Activated T-helper 1 cell treated with anti-CD3 and anti-CD28 coated beads, Interleukin-12 subunit alpha, Interleukin-12 subunit beta, Interleukin-2, Interleukin-4 antibody, amounts not matched to agents 30 ng/mL and 10 ng/mL and 1 ng/mL, durations not matched to agents 14 hours and 24 hours and 36 hours (primary cell): ENCODE data around the gene HACD4. TPM values are rescaled to one million over a fixed set of nuclear protein-coding genes. Genes with fewer than 3 reads are reported as not detected.
"Not testable (repeated sequence)": the region's sequence is repeated elsewhere in the genome, so short reads cannot be mapped to it uniquely, and the experiment has no call there.

Experiments used
- DNase-seq: peaks from one replicate; pipeline ENCODE4 v3.0.0; 2021; ENCODE audit warnings: low spot score
- H3K27ac Mint-ChIP-seq: one replicate; pipeline ENCODE4 v1.8.0; 2021; ENCODE audit warnings: mild to moderate bottlenecking, mixed read lengths
- H3K27me3 Mint-ChIP-seq: one replicate; pipeline ENCODE4 v1.8.0; 2022; ENCODE audit warnings: mild to moderate bottlenecking, moderate library complexity, mixed read lengths; ENCODE audit not compliant: insufficient read depth
- H3K36me3 Mint-ChIP-seq: one replicate; pipeline ENCODE4 v1.8.0; 2021; ENCODE audit warnings: low read depth, mixed read lengths
- H3K4me1 Mint-ChIP-seq: one replicate; pipeline ENCODE4 v1.8.0; 2021; ENCODE audit warnings: low read depth, mixed read lengths
- H3K4me3 Mint-ChIP-seq: one replicate; pipeline ENCODE4 v1.8.0; 2021; ENCODE audit warnings: mild to moderate bottlenecking, moderate library complexity, mixed read lengths
- H3K9me3 Mint-ChIP-seq: one replicate; pipeline ENCODE4 v1.8.0; 2021; ENCODE audit warnings: mixed read lengths
- intact Hi-C: fragments of 100-400 bp; cut with micrococcal nuclease; formaldehyde crosslinking; loops from one replicate; pipeline ENCODE4 v1.15.1; 2024
- total RNA-seq: library from RNA; stranded (reverse); gene quantifications from 2 replicates; pipeline ENCODE4 v1.2.3, GENCODE V29; 2022

HACD4 gene
- total RNA-seq, 1 donor from 2014 or later: 3.0 TPM

DNA sequence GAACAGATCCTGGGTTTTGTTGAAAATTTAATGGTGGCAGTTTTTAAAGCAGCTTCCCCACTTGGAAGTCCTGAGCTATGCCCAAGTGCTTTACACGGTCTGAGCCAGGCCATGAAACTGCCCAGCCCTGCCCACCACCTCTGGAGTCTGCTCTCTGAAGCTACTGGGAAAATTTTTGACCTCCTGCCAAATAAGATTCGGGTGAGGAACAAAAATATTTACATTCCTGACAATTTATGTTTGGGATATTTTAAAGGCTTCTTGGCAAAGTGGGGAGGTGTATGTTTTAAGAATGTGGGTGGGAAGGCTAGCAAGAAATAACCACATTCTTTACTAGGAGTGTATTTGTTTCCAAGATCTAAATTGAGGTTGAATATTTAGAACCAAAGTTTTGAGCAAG lies 50.0 kb downstream of the HACD4 start:
- intact Hi-C loops: no loop called here
- Mint-ChIP-seq H3K9me3 (no peaks in the 10 kb centered on the region), H3K4me3 (no peak overlapping the region), H3K27ac (no peak overlapping the region), H3K36me3 (peaks cover 29% of the 10 kb centered on the region), H3K4me1 (no peaks in the 10 kb centered on the region), H3K27me3 (no peaks in the 10 kb centered on the region)
- no peak for DNase-seq

DNA sequence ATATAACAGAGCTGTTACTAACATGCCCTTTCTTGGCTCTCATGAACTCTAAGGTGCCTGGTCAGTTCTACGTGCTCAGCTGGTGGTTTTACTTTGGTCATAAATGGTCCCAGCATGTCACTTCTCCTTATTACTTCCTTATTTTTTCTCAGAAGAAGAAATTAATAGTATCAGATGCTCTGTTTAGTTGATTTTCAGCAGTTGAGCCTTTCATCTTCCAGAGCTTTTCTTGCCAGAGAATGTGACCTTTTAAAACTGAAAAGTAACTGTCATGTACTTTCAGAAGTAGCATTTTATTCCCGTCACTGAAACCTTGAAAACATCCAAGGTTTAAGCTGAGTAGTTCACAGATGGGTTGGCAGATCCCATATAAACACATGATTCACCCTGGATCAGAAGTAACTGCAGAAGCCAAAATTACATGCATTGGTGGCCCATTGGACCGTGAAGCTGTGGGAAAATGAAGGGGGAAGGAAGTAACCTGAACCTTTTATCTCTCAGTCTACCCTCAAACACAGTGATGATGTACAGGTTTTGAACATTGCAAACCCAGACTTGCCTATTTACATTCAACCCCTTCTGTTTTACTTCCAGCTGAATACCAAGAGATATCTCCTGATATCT lies 50.5 kb downstream of the HACD4 start:
- no peaks in the 10 kb centered on the region for H3K27me3 Mint-ChIP-seq
- intact Hi-C loops: no loop called here
- H3K36me3 Mint-ChIP-seq: peaks cover 28% of the 10 kb centered on the region

DNA sequence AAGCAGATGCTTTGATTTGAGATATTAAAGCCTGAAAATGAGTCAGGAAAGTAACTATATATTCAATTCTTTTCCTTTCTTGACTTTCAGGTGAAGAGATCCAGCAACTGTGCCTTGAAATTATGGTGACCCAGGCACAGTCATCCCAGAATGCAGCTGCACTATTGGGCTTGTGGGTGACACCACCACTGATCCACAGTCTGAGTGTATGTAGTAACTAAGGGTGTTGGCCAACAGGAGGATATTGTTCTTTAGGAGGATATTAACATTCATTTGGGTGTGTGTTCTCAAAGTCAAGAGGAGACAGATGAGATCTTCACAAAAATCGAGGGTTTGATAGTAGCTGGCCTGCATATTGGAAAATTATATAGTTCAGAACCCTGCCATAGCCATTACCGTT lies 53.2 kb downstream of the HACD4 start:
- no peaks in the 10 kb centered on the region for H3K27me3 Mint-ChIP-seq
- no peaks in the 10 kb centered on the region for H3K4me1 Mint-ChIP-seq
- H3K9me3 Mint-ChIP-seq: no peaks in the 10 kb centered on the region
- no peak for DNase-seq
- H3K4me3 Mint-ChIP-seq: no peak overlapping the region
- intact Hi-C loops: no loop called here
- H3K36me3 Mint-ChIP-seq: peaks cover 28% of the 10 kb centered on the region
- H3K27ac Mint-ChIP-seq: no peak overlapping the region

More for the DNA sequence above, 50.5 kb downstream of the HACD4 start:
- no peaks in the 10 kb centered on the region for H3K9me3 Mint-ChIP-seq
- DNase-seq: no peak
- no peak overlapping the region for H3K27ac Mint-ChIP-seq
- H3K4me1 Mint-ChIP-seq: no peaks in the 10 kb centered on the region
- H3K4me3 Mint-ChIP-seq: no peak overlapping the region

DNA sequence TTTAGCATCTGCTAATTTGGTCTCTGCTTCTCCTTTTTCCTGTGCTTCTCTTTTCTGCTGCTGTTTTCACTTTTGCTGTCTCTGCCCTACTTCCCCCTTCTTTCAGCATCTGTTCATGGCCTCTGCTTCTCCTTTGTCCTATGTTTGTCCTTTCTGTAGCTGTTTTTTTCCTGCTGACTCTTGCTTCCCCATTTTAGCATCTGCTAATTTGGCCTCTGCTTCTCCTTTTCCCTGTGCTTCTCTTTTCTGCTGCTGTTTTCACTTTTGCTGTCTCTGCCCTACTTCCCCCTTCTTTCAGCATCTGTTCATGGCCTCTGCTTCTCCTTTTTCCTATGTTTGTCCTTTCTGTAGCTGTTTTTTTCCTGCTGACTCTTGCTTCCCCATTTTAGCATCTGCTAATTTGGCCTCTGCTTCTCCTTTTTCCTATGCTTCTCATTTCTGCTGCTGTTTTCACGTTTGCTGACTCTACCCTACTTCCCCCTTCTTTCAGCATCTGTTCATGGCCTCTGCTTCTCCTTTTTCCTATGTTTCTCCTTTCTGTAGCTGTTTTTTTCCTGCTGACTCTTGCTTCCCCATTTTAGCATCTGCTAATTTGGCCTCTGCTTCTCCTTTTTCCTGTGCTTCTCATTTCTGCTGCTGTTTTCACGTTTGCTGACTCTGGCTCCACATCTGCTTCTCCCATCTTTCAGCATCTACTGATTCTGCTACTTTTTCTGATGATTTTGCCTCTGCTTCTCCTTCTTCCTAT lies 57.1 kb downstream of the HACD4 start:
- intact Hi-C loops, H3K4me1 Mint-ChIP-seq: not testable (repeated sequence)

DNA sequence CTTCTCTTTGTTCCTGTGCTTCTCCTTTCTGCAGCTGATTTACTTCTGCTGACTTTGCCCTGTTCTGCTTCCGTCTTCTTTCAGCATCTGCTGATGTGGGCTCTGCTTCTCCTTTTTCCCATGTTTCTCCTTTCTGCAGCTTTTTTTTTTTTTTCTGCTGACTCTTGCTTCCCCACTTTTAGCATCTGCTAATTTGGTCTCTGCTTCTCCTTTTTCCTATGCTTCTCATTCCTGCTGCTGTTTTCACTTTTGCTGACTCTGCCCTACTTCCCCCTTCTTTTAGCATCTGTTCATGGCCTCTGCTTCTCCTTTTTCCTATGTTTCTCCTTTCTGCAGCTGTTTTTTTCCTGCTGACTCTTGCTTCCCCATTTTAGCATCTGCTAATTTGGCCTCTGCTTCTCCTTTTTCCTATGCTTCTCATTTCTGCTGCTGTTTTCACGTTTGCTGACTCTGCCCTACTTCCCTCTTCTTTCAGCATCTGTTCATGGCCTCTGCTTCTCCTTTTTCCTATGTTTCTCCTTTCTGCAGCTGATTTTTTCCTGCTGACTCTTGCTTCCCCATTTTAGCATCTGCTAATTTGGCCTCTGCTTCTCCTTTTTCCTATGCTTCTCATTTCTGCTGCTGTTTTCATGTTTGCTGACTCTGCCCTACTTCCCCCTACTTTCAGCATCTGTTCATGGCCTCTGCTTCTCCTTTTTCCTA lies 58.0 kb downstream of the HACD4 start:
- H3K4me1 Mint-ChIP-seq, intact Hi-C loops, H3K27me3 Mint-ChIP-seq, H3K27ac Mint-ChIP-seq, H3K4me3 Mint-ChIP-seq, DNase-seq, H3K9me3 Mint-ChIP-seq: not testable (repeated sequence)
- H3K36me3 Mint-ChIP-seq: peaks cover 22% of the 10 kb centered on the region

More for the DNA sequence above, 57.1 kb downstream of the HACD4 start:
- not testable (repeated sequence) for H3K27ac Mint-ChIP-seq, DNase-seq, H3K4me3 Mint-ChIP-seq, H3K9me3 Mint-ChIP-seq, H3K27me3 Mint-ChIP-seq
- H3K36me3 Mint-ChIP-seq: peaks cover 25% of the 10 kb centered on the region

DNA sequence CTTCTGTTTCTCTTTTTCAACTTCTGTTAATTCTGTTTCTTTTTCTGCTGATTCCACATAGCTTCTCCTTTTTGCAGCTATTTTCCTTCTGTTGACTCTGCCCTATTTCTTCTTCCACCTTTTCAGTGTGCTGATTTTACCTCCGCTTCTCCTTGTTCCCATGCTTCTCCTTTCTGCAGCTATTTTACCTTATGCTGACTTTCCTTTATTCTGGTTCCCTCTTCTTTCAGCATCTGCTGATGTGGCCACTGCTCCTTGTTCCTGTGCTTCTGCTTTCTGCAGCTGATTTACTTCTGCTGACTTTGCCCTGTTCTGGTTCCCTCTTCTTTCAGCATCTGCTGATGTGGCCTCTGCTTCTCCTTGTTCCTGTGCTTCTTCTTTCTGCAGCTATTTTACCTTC lies 58.8 kb downstream of the HACD4 start:
- Mint-ChIP-seq H3K27me3 (no peaks in the 10 kb centered on the region), H3K9me3 (no peaks in the 10 kb centered on the region)

DNA sequence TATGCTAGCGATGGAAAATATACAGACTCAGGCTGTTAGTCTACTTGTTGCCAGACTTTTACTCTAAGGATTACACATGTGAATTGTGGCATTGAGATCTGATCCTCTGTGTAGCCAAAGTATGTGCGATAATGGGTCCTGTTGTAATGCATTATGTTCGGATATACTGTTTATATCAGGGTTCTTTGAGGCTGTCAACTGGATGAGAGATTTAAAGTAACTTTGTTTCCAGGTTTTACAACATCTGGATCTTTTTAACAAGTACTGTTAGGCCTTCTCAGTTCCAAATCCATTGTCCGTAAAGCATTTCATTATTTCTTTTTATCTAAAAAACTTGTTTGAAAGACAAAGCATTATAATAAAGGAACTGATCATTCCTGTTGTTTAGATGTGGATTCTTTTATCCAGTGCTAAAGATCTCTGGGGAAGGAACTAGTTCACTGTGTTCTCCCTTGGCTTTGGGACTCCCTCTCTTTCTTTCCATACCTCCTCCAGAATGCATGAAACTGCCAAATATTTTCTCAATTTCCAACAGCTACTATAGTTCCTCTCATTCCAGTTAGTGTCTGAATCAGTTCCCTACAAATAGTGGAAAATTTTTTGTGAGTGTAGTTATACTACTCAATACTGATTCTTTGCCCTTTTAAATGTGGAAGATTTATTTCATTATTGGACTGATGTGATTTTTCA lies 68.8 kb downstream of the HACD4 start:
- no peaks in the 10 kb centered on the region for H3K4me1 Mint-ChIP-seq
- no peaks in the 10 kb centered on the region for H3K9me3 Mint-ChIP-seq
- no peak for DNase-seq
- intact Hi-C loops: no loop called here
- peaks cover 14% of the 10 kb centered on the region for H3K36me3 Mint-ChIP-seq
- no peak overlapping the region for H3K27ac Mint-ChIP-seq
- H3K4me3 Mint-ChIP-seq: no peak overlapping the region
- no peaks in the 10 kb centered on the region for H3K27me3 Mint-ChIP-seq

More for the DNA sequence above, 58.8 kb downstream of the HACD4 start:
- intact Hi-C loops: no loop called here
- H3K27ac Mint-ChIP-seq: no peak overlapping the region
- H3K4me3 Mint-ChIP-seq: no peak overlapping the region
- no peak for DNase-seq
- H3K4me1 Mint-ChIP-seq: no peaks in the 10 kb centered on the region
- peaks cover 18% of the 10 kb centered on the region for H3K36me3 Mint-ChIP-seq

DNA sequence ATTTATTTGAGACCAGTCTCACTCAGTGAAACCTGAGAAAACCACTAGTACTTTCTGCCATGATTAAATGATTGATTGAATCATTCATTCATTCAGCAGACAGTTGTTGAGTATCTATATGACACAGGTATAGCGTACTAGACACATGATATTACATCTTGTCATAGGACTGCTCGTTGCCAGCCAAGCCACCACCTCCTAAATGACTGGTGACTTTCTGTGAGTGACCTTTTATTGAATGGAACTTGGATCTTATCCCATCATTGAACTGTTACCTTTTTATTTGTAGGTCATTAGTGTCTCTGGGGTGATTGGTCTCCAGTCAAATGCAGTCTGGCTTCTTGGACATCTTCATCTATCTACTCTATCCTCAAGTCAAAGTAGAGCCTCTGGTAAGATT lies 80.7 kb downstream of the HACD4 start:
- no peak overlapping the region for H3K27ac Mint-ChIP-seq
- no peaks in the 10 kb centered on the region for H3K4me1 Mint-ChIP-seq
- no peaks in the 10 kb centered on the region for H3K27me3 Mint-ChIP-seq
- H3K4me3 Mint-ChIP-seq: no peak overlapping the region
- no peak for DNase-seq
- H3K36me3 Mint-ChIP-seq: peaks cover 31% of the 10 kb centered on the region
- H3K9me3 Mint-ChIP-seq: no peaks in the 10 kb centered on the region
- intact Hi-C loops: no loop called here

Other genes starting within 250 kb of the HACD4 start
- 0.23 TPM in 1 of 2 replicates, not detected in the other for gene IFNB1, start 46.3 kb upstream of the HACD4 start, total RNA-seq
- not detected in 2 replicates for gene IFNW1, start 110.2 kb upstream of the HACD4 start, total RNA-seq
- not detected in 2 replicates for gene IFNA21, start 135.0 kb upstream of the HACD4 start, total RNA-seq
- not detected in 2 replicates for gene IFNA4, start 155.9 kb upstream of the HACD4 start, total RNA-seq
- not detected in 2 replicates for gene IFNA7, start 170.6 kb upstream of the HACD4 start, total RNA-seq
- not detected in 2 replicates for gene IFNA10, start 175.5 kb upstream of the HACD4 start, total RNA-seq
- gene IFNA16, start 185.7 kb upstream of the HACD4 start, total RNA-seq: not detected in 2 replicates
- gene IFNA17, start 196.6 kb upstream of the HACD4 start, total RNA-seq: not detected in 2 replicates
- not detected in 2 replicates for gene IFNA14, start 208.4 kb upstream of the HACD4 start, total RNA-seq